ENCODE data around the gene RFX5.

DNA sequence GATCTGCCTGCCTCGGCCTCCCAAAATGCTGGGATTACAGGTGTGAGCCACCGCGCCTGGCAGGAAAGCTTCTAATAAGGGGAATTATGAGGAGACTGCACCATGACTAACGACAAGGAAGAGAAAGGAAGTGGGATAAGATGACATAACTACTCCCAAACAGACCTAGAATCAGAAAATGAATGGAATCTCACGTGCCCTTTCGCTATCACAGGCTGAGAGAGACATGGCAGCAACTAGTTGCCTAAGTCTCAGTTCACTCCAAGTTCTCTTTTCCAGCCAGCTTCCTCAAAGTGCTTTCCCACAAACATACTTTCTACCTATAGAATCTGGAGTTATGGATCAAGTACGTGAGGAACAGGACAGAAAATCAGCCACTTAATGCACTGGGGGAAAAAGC is 21.8 kb downstream of the RFX5 start:
- TF ChIP-seq, protein P1, sequence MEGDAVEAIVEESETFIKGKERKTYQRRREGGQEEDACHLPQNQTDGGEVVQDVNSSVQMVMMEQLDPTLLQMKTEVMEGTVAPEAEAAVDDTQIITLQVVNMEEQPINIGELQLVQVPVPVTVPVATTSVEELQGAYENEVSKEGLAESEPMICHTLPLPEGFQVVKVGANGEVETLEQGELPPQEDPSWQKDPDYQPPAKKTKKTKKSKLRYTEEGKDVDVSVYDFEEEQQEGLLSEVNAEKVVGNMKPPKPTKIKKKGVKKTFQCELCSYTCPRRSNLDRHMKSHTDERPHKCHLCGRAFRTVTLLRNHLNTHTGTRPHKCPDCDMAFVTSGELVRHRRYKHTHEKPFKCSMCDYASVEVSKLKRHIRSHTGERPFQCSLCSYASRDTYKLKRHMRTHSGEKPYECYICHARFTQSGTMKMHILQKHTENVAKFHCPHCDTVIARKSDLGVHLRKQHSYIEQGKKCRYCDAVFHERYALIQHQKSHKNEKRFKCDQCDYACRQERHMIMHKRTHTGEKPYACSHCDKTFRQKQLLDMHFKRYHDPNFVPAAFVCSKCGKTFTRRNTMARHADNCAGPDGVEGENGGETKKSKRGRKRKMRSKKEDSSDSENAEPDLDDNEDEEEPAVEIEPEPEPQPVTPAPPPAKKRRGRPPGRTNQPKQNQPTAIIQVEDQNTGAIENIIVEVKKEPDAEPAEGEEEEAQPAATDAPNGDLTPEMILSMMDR (IDR thresholded peaks at IDR 0.05; ENCODE audit: insufficient read depth, low read length, poor library complexity, severe bottlenecking), result no peak
- TF ChIP-seq EZH2phosphoT487 (conservative IDR thresholded peaks at IDR 0.05; ENCODE audit: low read length), result no peak

Data from SU-DHL-6 (cell line).